PC-3 (cell line): ENCODE results near the gene SFI1. TPM values are rescaled to one million over a fixed set of nuclear protein-coding genes. Genes with fewer than 3 reads are reported as not detected.

Experiments
- ATAC-seq: fragments of 200-7000 bp; cut with Tn5 transposase; 2 replicates; pipeline ENCODE4 v1.9.1; 2020; ENCODE audit warnings: mild to moderate bottlenecking, moderate library complexity
- BruUV-seq: library from RNA; stranded (reverse); fragments of 400-500 nt; replicated peaks from 2 replicates; lab custom pipeline; 2021; lab: Mats Ljungman, UMichigan
- CTCF ChIA-PET: fragments of 300-600 bp; sonication (Branson Sonifier 250); formaldehyde crosslinking; loops from one replicate; lab custom pipeline; 2022; ENCODE audit warnings: antibody characterized with exemption; lab: Charles Lee
- POLR2A ChIA-PET: fragments of 300-600 bp; sonication (Branson Sonifier 250); formaldehyde crosslinking; loops from one replicate; lab custom pipeline; 2022; ENCODE audit warnings: antibody characterized with exemption; ENCODE audit not compliant: unreplicated experiment; lab: Charles Lee
- DNase-seq: peaks from one replicate; pipeline ENCODE4 v3.0.0-alpha.2; 2015
- H2AFZ ChIP-seq: fragments of 300-600 bp; sonication (generic); 2 replicates; pipeline ENCODE4 v1.6.0; 2016; ENCODE audit warnings: antibody characterized with exemption, low read length
- H3F3A ChIP-seq: fragments of 300-600 bp; sonication (generic); one replicate; pipeline ENCODE4 v1.6.0; 2017; ENCODE audit warnings: antibody characterized with exemption, low read length, control low read depth, mild to moderate bottlenecking; ENCODE audit not compliant: unreplicated experiment
- H3K27ac ChIP-seq: fragments of 300-600 bp; sonication (generic); 2 replicates; pipeline ENCODE4 v1.5.1; 2016; ENCODE audit warnings: mild to moderate bottlenecking, low read length
- H3K27me3 ChIP-seq: fragments of 300-600 bp; sonication (generic); 2 replicates; pipeline ENCODE4 v1.6.1; 2016; ENCODE audit warnings: low read length, mixed read lengths
- H3K36me3 ChIP-seq: fragments of 300-600 bp; sonication (generic); 2 replicates; pipeline ENCODE4 v1.6.1; 2016; ENCODE audit warnings: low read depth, mixed run types, low read length, mixed read lengths
- H3K4me1 ChIP-seq: fragments of 300-600 bp; sonication (generic); 2 replicates; pipeline ENCODE4 v1.5.1; 2016; ENCODE audit warnings: low read length; ENCODE audit not compliant: insufficient read depth
- H3K4me2 ChIP-seq: fragments of 300-600 bp; sonication (generic); 2 replicates; pipeline ENCODE4 v1.6.0; 2016; ENCODE audit warnings: low read length
- H3K4me3 ChIP-seq: fragments of 300-600 bp; sonication (generic); 2 replicates; pipeline ENCODE4 v1.5.1; 2016; ENCODE audit warnings: mild to moderate bottlenecking, low read length, mixed read lengths
- H3K79me2 ChIP-seq: fragments of 300-600 bp; sonication (generic); 2 replicates; pipeline ENCODE4 v1.6.1; 2017; ENCODE audit warnings: low read length, mixed read lengths
- H3K9ac ChIP-seq: fragments of 300-600 bp; sonication (generic); 2 replicates; pipeline ENCODE4 v1.6.0; 2016; ENCODE audit warnings: mild to moderate bottlenecking, low read length
- H3K9me2 ChIP-seq: fragments of 300-600 bp; sonication (generic); replicated peaks from 2 replicates; pipeline ENCODE4 v1.6.1; 2016; ENCODE audit warnings: mixed run types, low read length, mixed read lengths
- H3K9me3 ChIP-seq: fragments of 300-600 bp; sonication (generic); 2 replicates; pipeline ENCODE4 v1.6.1; 2016; ENCODE audit warnings: low read length, mixed read lengths
- H4K20me1 ChIP-seq: fragments of 300-600 bp; sonication (generic); 2 replicates; pipeline ENCODE4 v1.6.1; 2016; ENCODE audit warnings: low read length, mixed read lengths
- EZH2 ChIP-seq: fragments of 300-600 bp; sonication (generic); IDR thresholded peaks from one replicate; pipeline ENCODE4 v1.6.1; 2017; ENCODE audit warnings: antibody characterized with exemption, mild to moderate bottlenecking, low read length; ENCODE audit not compliant: unreplicated experiment
- EZH2phosphoT487 ChIP-seq: fragments of 300-600 bp; sonication (generic); IDR thresholded peaks from 2 replicates; pipeline ENCODE4 v1.6.1; 2018; ENCODE audit warnings: mild to moderate bottlenecking, antibody characterized with exemption, low read length, borderline replicate concordance
- intact Hi-C: fragments of 100-400 bp; cut with micrococcal nuclease; formaldehyde crosslinking; loops from 2 replicates; pipeline ENCODE4 v1.9.0; 2023
- total RNA-seq: library from RNA; depleted of rRNA; stranded (reverse); fragments of >200 nt; gene quantifications from 2 replicates; pipeline ENCODE4 v1.2.3, GENCODE V29; 2014
- TF ChIP-seq, protein P1 (sequence below): fragments of 300-600 bp; sonication (generic); conservative IDR thresholded peaks from 2 replicates; pipeline ENCODE4 v1.5.1; 2017; ENCODE audit warnings: antibody characterized with exemption, low read depth, mild to moderate bottlenecking, low read length

Gene SFI1
- total RNA-seq, 1 experiment from 2014 or later, result 22.5 TPM

DNA sequence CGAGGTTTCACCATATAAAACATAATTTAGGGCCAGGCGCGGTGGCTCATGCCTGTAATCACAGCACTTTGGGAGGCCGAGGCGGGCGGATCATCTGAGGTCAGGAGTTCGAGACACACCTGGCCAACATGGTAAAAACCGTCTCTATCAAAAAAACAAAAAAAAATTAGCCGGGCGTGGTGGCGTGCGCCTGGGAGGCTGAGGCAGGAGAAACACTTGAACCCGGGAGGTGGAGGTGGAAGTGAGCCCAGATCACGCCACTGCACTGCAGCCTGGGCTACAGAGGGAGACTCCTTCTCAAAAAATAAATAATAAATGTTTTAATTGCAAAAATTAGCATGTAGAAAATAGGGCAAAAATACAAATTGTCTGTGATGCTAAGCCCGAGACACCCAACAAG is 993 bp upstream of the SFI1 start:
- Histone ChIP-seq H3K4me2 (peak overlapping the region; percentile 96), H3F3A (no peaks in the 10 kb centered on the region), H3K4me3 (peak overlapping the region; percentile 90), H3K27me3 (no peaks in the 10 kb centered on the region), H4K20me1 (no peaks in the 10 kb centered on the region), H2AFZ (peak overlapping the region; percentile 95), H3K4me1 (peaks cover 15% of the 10 kb centered on the region; the same call in 1 of the 2 replicates), H3K36me3 (peaks cover 3% of the 10 kb centered on the region; the same call in 1 of the 2 replicates), H3K79me2 (peaks cover 22% of the 10 kb centered on the region), H3K27ac (0 out of 2 replicates have a peak overlapping the region, but pooled peaks have one; percentile 56), H3K9me2 (no peaks in the 10 kb centered on the region), H3K9me3 (no peaks in the 10 kb centered on the region), H3K9ac (peak overlapping the region; percentile 72)
- BruUV-seq, result no TSS peak
- CTCF ChIA-PET, result no interaction called here
- intact Hi-C loops, result no loop called here
- ATAC-seq (no peak), DNase-seq (no peak)
- POLR2A ChIA-PET, result no interaction called here
- TF ChIP-seq, protein P1, sequence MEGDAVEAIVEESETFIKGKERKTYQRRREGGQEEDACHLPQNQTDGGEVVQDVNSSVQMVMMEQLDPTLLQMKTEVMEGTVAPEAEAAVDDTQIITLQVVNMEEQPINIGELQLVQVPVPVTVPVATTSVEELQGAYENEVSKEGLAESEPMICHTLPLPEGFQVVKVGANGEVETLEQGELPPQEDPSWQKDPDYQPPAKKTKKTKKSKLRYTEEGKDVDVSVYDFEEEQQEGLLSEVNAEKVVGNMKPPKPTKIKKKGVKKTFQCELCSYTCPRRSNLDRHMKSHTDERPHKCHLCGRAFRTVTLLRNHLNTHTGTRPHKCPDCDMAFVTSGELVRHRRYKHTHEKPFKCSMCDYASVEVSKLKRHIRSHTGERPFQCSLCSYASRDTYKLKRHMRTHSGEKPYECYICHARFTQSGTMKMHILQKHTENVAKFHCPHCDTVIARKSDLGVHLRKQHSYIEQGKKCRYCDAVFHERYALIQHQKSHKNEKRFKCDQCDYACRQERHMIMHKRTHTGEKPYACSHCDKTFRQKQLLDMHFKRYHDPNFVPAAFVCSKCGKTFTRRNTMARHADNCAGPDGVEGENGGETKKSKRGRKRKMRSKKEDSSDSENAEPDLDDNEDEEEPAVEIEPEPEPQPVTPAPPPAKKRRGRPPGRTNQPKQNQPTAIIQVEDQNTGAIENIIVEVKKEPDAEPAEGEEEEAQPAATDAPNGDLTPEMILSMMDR, result no peak
- TF ChIP-seq EZH2, result no peak
- no peak for TF ChIP-seq EZH2phosphoT487

DNA sequence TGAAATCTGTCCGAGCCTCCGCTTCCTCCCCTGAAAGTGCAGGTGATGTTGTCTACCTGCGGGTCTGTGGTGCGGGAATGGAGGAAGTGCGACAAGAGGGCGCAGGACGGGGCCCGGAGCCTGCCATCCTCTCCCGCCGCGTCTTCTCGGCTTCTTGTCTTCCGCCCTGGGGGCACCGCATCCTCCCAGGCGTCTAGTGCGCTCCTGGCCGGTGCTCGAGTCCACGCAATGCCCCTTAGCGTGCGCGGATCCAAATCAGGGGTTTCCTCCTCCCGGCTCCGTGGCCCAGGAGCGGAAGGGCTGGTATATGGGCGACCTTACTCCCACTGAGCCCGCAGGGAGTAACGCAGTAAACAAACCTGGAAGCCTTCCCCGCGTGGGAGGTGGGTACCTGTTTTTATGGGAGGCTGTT is 405 bp downstream of the SFI1 start:
- CTCF ChIA-PET, result no interaction called here
- POLR2A ChIA-PET, result no interaction called here
- intact Hi-C loops, result no loop called here
- peaks cover 10% of the 10 kb centered on the region; the same call in 1 of the 2 replicates for H3K4me1 ChIP-seq
- DNase-seq, result no peak
- H3K27me3 ChIP-seq, result no peaks in the 10 kb centered on the region
- H4K20me1 ChIP-seq, result no peaks in the 10 kb centered on the region
- peaks cover 3% of the 10 kb centered on the region; the same call in 1 of the 2 replicates for H3K36me3 ChIP-seq
- H3K4me3 ChIP-seq, result peak overlapping the region; percentile 90
- TF ChIP-seq, protein P1, result no peak
- TF ChIP-seq EZH2 (no peak), EZH2phosphoT487 (no peak)
- H3K79me2 ChIP-seq, result peaks cover 13% of the 10 kb centered on the region
- no peaks in the 10 kb centered on the region for H3K9me3 ChIP-seq
- no peaks in the 10 kb centered on the region for H3F3A ChIP-seq
- H2AFZ ChIP-seq, result peak overlapping the region; percentile 95
- peak overlapping the region; percentile 96 for H3K4me2 ChIP-seq
- BruUV-seq, result no TSS peak
- H3K9me2 ChIP-seq, result no peaks in the 10 kb centered on the region
- peak overlapping the region; percentile 72 for H3K9ac ChIP-seq
- ATAC-seq, result peak; percentile 27
- peak overlapping the region; percentile 56; the same call in 1 of the 2 replicates for H3K27ac ChIP-seq

DNA sequence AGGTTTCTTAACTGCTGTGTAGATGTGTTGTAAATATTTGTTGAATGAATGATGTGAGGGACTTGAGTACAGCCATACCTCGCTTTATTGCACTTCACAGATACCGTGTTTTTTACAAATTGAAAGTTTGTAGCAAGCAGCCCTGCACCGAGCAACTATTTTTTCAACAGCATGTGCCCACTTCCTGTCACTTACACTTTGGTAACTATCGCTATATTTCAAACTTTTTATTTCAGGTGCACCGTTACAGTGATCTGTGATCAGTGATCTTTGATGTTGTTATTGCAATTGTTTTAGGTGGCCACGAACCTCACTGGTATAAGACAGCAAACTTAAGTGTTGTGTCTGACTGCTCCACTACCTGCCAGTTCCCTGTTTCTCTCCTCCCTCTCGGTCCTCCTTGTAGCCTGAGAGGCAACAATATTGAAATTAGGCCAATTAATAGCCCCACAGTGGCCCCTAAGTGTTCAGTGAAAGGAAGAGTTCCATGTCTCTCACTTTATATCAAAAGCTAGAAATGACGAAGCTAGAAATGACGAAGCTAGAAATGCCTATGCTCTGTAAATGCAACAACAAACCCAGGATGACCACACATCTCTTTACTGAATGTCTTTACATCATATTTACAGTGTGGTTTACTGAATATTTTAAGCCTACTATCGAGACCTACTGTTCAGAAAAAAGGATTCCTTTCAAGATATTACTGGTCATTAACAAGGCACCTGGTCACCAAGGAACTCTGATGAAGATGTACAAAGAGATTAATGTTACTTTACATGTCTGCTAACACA is 1.0 kb downstream of the SFI1 start:
- H3K27me3 ChIP-seq, result no peaks in the 10 kb centered on the region
- DNase-seq (peak; percentile 4), ATAC-seq (no peak)
- H3F3A ChIP-seq, result no peaks in the 10 kb centered on the region
- ChIA-PET POLR2A (no interaction called here), CTCF (no interaction called here)
- peaks cover 10% of the 10 kb centered on the region; the same call in 1 of the 2 replicates for H3K4me1 ChIP-seq
- peak overlapping the region; percentile 72 for H3K9ac ChIP-seq
- peak overlapping the region; percentile 90 for H3K4me3 ChIP-seq
- H3K4me2 ChIP-seq, result peak overlapping the region; percentile 96
- H3K36me3 ChIP-seq, result peaks cover 3% of the 10 kb centered on the region; the same call in 1 of the 2 replicates
- no peaks in the 10 kb centered on the region for H4K20me1 ChIP-seq
- H3K9me2 ChIP-seq, result no peaks in the 10 kb centered on the region
- H3K9me3 ChIP-seq, result no peaks in the 10 kb centered on the region
- H2AFZ ChIP-seq, result peak overlapping the region; percentile 95
- intact Hi-C loops, result no loop called here
- TSS peak; percentile 62 for BruUV-seq
- no peak overlapping the region for H3K27ac ChIP-seq
- TF ChIP-seq, protein P1, result no peak
- no peak for TF ChIP-seq EZH2phosphoT487
- TF ChIP-seq EZH2, result no peak
- peaks cover 13% of the 10 kb centered on the region for H3K79me2 ChIP-seq
